ENCODE results near the gene CORO1C. TPM values are rescaled to one million over a fixed set of nuclear protein-coding genes. Genes with fewer than 3 reads are reported as not detected.

CORO1C gene
- total RNA-seq, 1 experiment from 2014 or later = 52.2 TPM

DNA sequence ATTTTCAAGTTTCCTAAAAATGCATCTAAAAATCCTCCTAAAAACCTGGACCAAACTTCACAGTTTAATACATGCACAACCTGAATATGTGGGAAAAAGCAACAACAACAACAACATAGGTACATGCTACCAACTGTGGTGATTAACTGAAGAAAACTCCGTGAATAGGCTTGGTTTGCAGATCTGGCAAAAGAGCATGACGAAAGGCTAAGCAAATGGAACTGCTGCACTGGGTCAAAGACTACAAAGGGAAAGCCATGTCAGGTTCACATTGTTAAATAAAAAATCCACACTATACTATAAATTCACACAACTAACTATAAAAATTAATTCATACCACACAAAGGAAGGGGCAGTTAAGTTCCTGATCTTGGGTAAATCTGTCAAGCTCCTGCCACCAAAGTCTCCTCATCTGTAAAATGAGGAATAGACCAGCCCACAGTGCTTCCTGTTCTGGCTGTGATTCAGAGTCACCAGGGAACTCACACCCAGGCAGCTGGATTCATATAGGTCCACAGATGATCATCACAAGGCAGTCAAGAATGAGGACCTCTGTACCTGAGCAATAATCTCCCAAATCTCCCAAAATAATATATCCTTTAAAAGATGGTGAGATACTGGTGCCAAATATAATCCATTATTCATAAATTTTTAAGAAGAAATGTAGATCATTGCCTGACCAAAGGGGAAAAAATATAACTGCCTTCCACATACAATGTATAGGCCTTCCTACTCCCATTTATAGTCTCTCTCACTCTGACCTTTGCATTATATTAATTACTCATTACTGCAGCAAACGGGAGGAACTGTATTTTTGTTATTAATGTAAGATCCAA, 7.0 kb downstream of the CORO1C start:
- no peaks in the 10 kb centered on the region for H3K27me3 ChIP-seq (ENCODE audit: control insufficient read depth, insufficient read depth, low read length)
- no peak for DNase-seq

DNA sequence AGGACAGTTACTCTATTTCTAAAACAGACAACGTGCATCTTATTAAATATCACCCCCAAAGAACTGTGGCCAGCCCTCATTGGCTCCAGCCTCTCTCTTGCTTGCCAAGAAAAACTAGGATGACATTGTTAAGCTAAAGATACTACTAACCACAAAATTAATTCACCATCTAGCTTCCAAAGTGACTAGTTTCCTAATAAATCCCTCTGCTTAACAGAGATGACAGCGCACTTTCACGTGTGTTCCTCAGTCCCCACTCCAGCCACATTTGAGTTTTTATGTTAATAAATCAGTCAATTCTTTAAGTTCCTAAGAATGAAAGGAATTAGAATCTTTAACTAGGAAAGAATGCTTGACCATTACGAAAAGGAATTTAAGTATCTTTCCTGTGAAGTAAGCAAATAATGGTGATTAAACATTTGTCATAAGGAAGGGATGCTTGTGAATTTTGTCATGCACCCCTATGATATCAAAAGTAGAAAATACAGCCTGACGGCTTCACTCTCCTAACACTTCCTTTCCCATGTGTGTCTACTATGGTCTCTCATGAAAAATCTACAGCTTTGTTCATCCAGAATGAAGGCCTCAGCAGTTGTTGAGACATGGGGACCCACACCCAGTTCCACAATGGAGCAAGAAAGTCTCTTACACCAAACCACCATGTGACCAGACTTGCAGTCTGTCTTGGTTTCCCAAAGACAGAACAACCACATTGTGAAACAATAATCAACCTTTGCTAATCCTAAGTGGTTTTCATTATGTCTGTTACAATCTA, 8.1 kb downstream of the CORO1C start:
- H3K4me3 ChIP-seq (ENCODE audit: insufficient read depth, low read depth, low read length) = no peak overlapping the region
- no peaks in the 10 kb centered on the region for H3K36me3 ChIP-seq (replicated peaks; ENCODE audit: control insufficient read depth, insufficient read depth, low read length)
- no peak for DNase-seq
- no peaks in the 10 kb centered on the region for H3K27me3 ChIP-seq (ENCODE audit: control insufficient read depth, insufficient read depth, low read length)

More for the DNA sequence above, 7.0 kb downstream of the CORO1C start:
- Histone ChIP-seq H3K36me3 (replicated peaks; ENCODE audit: control insufficient read depth, insufficient read depth, low read length) (no peaks in the 10 kb centered on the region), H3K4me3 (ENCODE audit: insufficient read depth, low read depth, low read length) (no peak overlapping the region)

DNA sequence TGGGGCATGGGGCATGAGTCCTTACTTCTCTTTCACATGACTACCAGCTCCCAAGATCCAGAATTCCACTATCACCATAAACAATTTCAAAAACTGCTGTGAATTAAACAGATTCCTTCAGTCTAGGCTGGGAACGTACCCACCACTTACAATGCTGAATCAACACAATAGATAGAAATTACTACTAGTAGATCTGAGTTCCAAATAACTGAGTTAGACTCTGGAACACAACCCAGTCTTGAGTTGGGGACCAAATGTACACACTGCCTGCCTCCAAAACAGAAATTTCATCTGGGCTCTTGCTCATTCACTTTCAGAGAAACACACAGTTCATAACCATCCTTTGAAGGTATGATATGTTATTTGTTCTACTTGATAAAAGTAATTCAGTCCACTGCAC, 8.9 kb downstream of the CORO1C start:
- no peak overlapping the region for H3K4me3 ChIP-seq (ENCODE audit: insufficient read depth, low read depth, low read length)
- H3K36me3 ChIP-seq (replicated peaks; ENCODE audit: control insufficient read depth, insufficient read depth, low read length) = no peaks in the 10 kb centered on the region
- no peak for DNase-seq
- no peaks in the 10 kb centered on the region for H3K27me3 ChIP-seq (ENCODE audit: control insufficient read depth, insufficient read depth, low read length)

DNA sequence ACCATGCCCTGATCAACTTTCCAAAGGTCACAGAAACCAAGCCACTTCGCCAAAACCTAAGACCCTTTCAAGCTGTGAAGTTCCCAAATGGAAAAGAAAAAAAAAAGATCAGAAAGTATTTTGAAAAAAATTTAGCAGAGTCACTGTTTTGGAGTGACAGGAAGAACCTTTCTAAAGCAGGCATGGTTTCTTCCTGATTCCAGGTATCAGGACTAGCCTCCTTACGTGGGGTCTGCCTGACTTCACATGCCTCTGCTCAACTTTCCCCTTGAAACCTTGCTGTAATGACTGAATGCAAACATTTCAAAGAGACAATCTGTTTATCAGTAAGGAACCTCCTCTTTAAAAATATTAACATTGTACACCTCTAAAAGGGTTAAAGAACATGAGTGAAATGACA, 9.5 kb downstream of the CORO1C start:
- no peak overlapping the region for H3K4me3 ChIP-seq (ENCODE audit: insufficient read depth, low read depth, low read length)
- no peak for DNase-seq
- H3K36me3 ChIP-seq (replicated peaks; ENCODE audit: control insufficient read depth, insufficient read depth, low read length) = no peaks in the 10 kb centered on the region
- H3K27me3 ChIP-seq (ENCODE audit: control insufficient read depth, insufficient read depth, low read length) = no peaks in the 10 kb centered on the region

DNA sequence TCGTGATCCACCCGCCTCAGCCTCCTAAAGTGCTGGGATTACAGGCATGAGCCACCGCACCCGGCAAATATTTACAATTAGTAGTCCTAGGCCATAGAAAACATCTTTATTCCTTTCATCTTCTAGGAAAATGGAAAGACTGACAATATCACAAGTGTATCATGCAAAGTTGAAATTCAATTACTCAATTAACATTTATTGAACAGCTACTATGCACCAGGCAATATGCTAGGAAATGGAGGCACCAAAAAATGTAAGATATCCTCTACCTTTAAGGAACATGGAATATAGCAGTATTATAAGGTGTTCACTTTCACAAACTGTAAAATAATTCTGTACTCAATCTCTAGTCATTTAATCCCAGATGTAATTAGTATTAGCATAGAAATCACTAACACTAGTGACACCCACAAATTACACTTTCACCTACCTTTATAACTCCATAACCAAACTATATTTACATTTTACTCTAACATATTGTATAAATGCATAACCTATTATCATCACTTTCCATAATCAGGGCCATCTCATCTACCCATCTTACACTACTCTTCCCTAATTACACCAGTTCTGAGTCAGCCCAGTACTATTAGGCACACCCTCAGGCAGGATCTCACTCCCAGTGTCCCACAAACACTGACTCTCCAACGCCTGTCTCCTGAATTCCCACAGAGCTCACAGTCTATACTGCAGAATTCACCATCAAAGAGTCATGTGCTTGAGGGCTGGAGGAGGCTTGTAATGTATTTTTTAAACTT, 10.4 kb downstream of the CORO1C start:
- DNase-seq = no peak
- no peaks in the 10 kb centered on the region for H3K27me3 ChIP-seq (ENCODE audit: control insufficient read depth, insufficient read depth, low read length)

DNA sequence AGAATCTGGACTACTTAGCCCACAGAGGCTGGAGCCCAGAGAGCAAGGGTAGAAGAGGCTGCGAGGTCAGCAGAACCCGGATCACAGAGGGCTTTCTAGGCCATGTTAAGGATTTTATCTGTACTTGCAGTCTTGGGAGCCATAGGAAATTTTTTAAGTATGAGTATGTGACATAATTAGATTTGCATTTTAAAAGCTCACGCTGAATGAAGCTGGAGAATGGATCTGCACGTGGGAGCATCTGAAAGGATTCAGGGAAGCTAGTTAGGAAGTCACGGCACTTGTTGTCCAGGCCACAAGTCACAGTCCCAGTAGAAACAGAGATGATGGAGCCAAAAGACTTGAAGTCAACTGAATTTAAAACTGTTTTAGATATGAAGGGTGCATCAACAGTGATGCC, 14.1 kb downstream of the CORO1C start:
- Histone ChIP-seq H3K27me3 (ENCODE audit: control insufficient read depth, insufficient read depth, low read length) (no peaks in the 10 kb centered on the region), H3K36me3 (replicated peaks; ENCODE audit: control insufficient read depth, insufficient read depth, low read length) (no peaks in the 10 kb centered on the region), H3K4me3 (ENCODE audit: insufficient read depth, low read depth, low read length) (no peak overlapping the region)
- DNase-seq = no peak

More for the DNA sequence above, 10.4 kb downstream of the CORO1C start:
- Histone ChIP-seq H3K4me3 (ENCODE audit: insufficient read depth, low read depth, low read length) (no peak overlapping the region), H3K36me3 (replicated peaks; ENCODE audit: control insufficient read depth, insufficient read depth, low read length) (no peaks in the 10 kb centered on the region)

DNA sequence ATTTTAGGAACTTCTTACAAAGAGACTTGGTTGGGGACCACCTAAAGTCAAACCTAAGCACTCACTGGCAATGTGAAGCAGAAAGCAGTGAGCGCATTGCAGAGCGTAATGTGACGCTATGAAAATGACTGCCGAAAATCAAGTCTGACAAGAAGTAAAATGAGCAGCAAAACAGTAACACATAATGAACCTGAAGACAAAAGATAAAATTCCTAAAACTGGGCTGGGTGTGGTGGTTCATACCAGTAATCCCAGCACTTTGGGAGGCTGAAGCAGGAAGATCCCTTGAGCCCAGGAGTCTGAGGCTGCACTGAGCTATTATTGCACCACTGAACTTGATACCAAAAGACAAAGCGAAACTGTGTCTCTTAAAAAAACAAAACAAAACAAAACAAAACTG, 16.5 kb downstream of the CORO1C start:
- Histone ChIP-seq H3K4me3 (ENCODE audit: insufficient read depth, low read depth, low read length) (no peak overlapping the region), H3K27me3 (ENCODE audit: control insufficient read depth, insufficient read depth, low read length) (no peaks in the 10 kb centered on the region), H3K36me3 (replicated peaks; ENCODE audit: control insufficient read depth, insufficient read depth, low read length) (no peaks in the 10 kb centered on the region)
- DNase-seq = no peak

DNA sequence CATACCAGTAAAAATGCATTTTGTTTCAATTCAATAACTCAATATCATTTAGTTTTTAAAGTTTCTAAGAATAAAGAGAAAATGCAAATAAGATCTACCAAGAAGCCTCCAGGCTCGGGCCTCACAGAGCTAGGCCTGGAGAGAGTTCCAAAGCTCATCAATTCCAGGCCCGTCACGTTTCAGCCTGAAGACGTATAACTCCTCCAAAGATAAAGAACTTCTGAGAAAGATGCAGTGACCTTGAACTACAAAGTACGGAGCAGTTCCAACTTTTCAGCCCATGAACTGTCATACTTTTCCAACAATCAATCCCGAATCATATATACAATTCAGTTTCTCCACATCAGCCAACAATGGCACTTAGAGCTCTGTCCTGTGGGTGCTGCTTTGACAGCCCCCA, 17.8 kb downstream of the CORO1C start:
- H3K27me3 ChIP-seq (ENCODE audit: control insufficient read depth, insufficient read depth, low read length) = no peaks in the 10 kb centered on the region
- no peaks in the 10 kb centered on the region for H3K36me3 ChIP-seq (replicated peaks; ENCODE audit: control insufficient read depth, insufficient read depth, low read length)
- DNase-seq = no peak
- H3K4me3 ChIP-seq (ENCODE audit: insufficient read depth, low read depth, low read length) = no peak overlapping the region

DNA sequence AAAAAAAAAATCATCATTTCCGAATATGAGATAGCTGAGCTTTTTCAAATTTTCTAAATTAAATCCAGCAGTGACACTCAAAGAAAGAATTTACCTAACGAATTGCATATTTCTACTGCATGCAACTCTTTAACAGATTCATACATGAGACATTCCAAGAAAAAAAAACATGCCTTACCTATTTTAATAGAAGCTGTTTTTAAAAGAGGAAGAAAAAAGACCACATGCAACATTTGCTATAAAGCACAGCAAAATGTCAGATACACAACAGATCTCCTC, 18.5 kb downstream of the CORO1C start:
- no peak for DNase-seq
- H3K27me3 ChIP-seq (ENCODE audit: control insufficient read depth, insufficient read depth, low read length) = no peaks in the 10 kb centered on the region
- no peak overlapping the region for H3K4me3 ChIP-seq (ENCODE audit: insufficient read depth, low read depth, low read length)
- H3K36me3 ChIP-seq (replicated peaks; ENCODE audit: control insufficient read depth, insufficient read depth, low read length) = no peaks in the 10 kb centered on the region

DNA sequence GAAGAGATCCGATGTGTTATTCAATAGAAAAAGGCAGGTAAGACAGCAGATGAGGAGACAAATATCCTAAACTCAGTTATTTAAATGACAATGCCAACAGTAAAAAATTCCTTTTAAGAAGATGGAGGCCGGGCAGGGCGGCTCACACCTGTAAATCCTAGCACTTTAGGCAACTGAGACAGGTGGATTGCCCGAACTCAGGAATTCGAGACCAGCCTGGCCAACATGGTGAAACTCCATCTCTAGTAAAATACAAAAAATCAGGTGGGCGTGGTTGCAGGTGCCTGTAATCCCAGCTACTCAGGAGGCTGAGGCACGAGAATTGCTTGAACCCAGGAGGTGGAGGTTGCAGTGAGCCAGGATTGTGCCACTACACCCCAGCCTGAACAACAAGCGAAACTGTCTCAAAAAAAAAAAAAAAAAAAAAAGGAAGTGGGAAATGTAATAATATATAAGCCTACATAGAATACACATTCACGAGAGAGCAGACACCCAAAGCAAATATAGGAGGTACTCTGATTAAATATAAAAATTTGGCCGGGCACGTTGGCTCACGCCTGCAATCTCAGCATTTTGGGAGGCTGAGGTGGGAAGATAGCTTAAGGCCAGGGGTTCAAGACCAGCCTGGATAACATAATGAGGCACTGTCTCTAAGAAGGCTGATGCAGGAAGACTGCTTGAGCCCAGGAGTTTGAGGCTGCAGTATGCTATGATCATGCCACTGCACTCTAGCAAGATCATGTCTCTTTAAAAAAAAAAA, 19.0 kb downstream of the CORO1C start:
- no peaks in the 10 kb centered on the region for H3K27me3 ChIP-seq (ENCODE audit: control insufficient read depth, insufficient read depth, low read length)
- no peaks in the 10 kb centered on the region for H3K36me3 ChIP-seq (replicated peaks; ENCODE audit: control insufficient read depth, insufficient read depth, low read length)
- no peak for DNase-seq
- H3K4me3 ChIP-seq (ENCODE audit: insufficient read depth, low read depth, low read length) = no peak overlapping the region

DNA sequence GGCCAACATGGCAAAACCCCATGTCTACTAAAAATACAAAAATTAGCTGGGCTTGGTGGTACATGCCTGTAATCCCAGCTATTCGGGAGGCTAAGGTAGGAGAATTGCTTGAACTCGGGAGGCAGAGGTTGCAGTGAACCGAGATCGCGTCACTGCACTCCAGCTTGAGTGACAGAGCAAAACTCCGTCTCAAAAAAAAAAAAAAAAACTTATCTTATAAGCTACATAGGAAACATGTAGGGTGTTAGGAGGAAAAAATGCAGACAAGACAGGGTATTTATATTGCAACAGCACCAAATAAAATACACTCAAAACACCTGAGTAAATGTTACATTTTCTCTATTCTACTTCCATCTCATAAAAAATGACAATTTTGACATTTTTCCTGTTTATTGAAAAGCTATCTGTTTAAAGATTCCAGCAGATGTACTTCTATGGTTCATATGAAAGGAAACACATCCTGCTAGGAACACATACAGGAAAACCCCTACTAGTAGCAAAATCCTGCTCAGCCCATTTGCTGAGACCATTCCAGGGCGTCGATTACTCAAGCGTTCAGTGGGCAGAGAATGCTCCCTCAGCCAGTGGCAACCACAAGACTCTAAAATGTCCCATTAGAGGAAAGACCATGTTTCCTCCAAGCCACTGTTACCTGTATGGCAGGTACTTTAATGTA, 19.7 kb downstream of the CORO1C start:
- no peak for DNase-seq
- H3K27me3 ChIP-seq (ENCODE audit: control insufficient read depth, insufficient read depth, low read length) = no peaks in the 10 kb centered on the region
- H3K4me3 ChIP-seq (ENCODE audit: insufficient read depth, low read depth, low read length) = no peak overlapping the region
- no peaks in the 10 kb centered on the region for H3K36me3 ChIP-seq (replicated peaks; ENCODE audit: control insufficient read depth, insufficient read depth, low read length)

DNA sequence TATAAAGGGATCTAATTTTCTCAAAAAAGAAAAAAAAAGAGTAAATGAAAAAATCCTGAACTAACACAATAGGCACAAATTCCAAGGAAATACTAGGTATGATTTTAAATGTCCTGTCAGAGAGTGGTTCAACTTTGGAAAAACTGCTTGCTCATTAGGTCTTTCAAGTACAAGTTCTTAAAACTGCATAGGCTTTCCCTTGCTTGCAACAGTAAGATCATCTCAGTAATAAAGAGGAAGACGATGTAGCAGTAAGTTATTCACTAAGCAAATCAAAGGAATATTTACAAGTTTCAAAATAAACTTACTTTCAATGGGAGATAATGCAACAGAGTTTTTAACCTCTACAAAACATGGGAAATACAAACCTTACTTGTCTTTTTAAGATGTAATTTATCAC, 21.6 kb downstream of the CORO1C start:
- Histone ChIP-seq H3K36me3 (replicated peaks; ENCODE audit: control insufficient read depth, insufficient read depth, low read length) (no peaks in the 10 kb centered on the region), H3K4me3 (ENCODE audit: insufficient read depth, low read depth, low read length) (no peak overlapping the region), H3K27me3 (ENCODE audit: control insufficient read depth, insufficient read depth, low read length) (no peaks in the 10 kb centered on the region)
- DNase-seq = no peak

DNA sequence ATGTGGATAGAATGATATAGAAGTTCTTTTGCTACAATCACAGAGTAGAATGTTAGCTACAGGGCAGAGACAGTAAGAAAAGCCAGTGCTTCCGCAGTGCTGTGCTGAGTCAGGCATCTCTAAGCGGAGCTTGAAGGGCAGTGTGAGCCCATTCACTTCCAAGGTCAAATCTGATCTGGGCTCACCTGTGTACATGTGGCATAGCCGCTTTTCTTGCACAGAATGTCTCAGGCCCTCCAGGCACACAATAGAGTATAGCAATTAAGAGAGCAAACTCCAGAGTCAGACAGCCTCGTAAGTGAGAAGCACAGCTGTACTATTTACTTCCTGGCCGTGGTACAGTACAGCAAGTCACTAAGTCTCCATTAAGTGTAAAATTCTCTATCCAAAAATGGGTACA, 26.8 kb downstream of the CORO1C start:
- Histone ChIP-seq H3K4me3 (ENCODE audit: insufficient read depth, low read depth, low read length) (no peak overlapping the region), H3K27me3 (ENCODE audit: control insufficient read depth, insufficient read depth, low read length) (no peaks in the 10 kb centered on the region), H3K36me3 (replicated peaks; ENCODE audit: control insufficient read depth, insufficient read depth, low read length) (no peaks in the 10 kb centered on the region)
- DNase-seq = no peak

All from H7 (cell line).